Measurements from ENCODE around the gene FGF6. TPM values are rescaled to one million over a fixed set of nuclear protein-coding genes. Genes with fewer than 3 reads are reported as not detected.

Gene FGF6
- total and polyA plus RNA-seq, 10 of the 15 experiments (the other 5 are each of a cell fraction or from before 2014, with no cell fraction given): not detected

DNA sequence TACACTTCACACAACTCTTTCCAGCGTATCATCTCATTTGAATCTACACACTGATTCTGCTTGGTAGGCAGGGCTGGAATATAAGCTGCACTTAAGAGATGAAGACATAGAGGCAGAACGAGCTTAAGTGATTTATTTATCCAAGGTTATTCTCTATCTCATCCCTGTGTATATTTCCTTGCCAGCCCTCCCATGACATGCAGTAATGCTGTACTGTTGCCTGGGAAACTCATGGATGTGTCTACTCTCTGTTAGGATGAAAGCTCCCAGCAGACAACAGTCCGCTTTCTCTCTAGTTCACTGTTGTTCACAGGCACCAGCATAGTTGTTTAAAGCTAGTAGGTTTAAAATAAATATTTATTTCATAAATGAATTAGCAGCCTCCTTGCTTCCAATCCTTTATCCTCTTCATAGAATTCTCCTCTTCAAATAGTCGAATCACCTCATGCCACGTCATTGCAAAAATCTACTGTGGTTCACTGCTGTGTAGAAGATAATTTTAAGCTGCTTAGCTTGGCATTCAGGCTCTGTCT is 25.4 kb downstream of the FGF6 start:
- Histone ChIP-seq H3K27ac (ENCODE audit: control insufficient read depth, insufficient read depth) (no peak overlapping the region), H3K79me2 (ENCODE audit: control insufficient read depth, insufficient read depth, low read length) (no peaks in the 10 kb centered on the region), H4K20me1 (ENCODE audit: control insufficient read depth, insufficient read depth) (no peaks in the 10 kb centered on the region), H2AFZ (ENCODE audit: control insufficient read depth, low read depth, low read length) (no peak overlapping the region), H3K4me1 (ENCODE audit: control insufficient read depth, insufficient read depth, low read length) (no peaks in the 10 kb centered on the region), H3K4me2 (ENCODE audit: control insufficient read depth, insufficient read depth) (no peak overlapping the region), H3K27me3 (replicated peaks in 1 of 2; ENCODE audit: control insufficient read depth in 2 of 2, insufficient read depth in 2 of 2, low read length in 1 of 2) (peaks cover 0 to 4% of the 10 kb centered on the region in 2 experiments; a peak in 3 of 4 replicates), H3K4me3 (no peak overlapping the region), H3K9me3 (replicated peaks; ENCODE audit: control insufficient read depth, insufficient read depth, low read length) (no peaks in the 10 kb centered on the region), H3K36me3 (ENCODE audit: control insufficient read depth in 2 of 2, insufficient read depth in 2 of 2, low read length in 1 of 2) (no peaks in the 10 kb centered on the region), H3K9ac (ENCODE audit: control insufficient read depth, insufficient read depth, low read length) (no peak overlapping the region)
- ChIA-PET POLR2A (no interaction called here), CTCF (interaction anchor here (0.6 to 3.5 kb wide), 26 partner anchors 10 to 1959 kb away, joined by 3 to 28 read pairs (median 4); no protein-coding TSS in a partner anchor), RAD21 (ENCODE audit: unreplicated experiment) (interaction anchor here (0.8 to 1.4 kb wide), 4 partner anchors 14 to 535 kb away, joined by 3 to 6 read pairs (median 4); no protein-coding TSS in a partner anchor), SMC1A (ENCODE audit: uncharacterized antibody, unreplicated experiment) (interaction anchor here (1.0 to 1.9 kb wide), 9 partner anchors 19 to 537 kb away, joined by 3 to 5 read pairs (median 3); a partner anchor contains a TSS)
- ATAC-seq (no peak), DNase-seq (ENCODE audit: low read depth, low spot score) (no peak), FAIRE-seq (no peak)
- no TSS peak for BruUV-seq (replicated peaks)
- 74% methylated on average over 5 of the region's 5 CpGs for WGBS (ENCODE audit: insufficient coverage, insufficient replicate concordance, low lambda C conversion rate, missing lambda C conversion rate)
- intact Hi-C loops (cut with micrococcal nuclease; ENCODE audit: unreplicated experiment) (loop anchor here (5.0 kb wide), 1 partner anchor 533 kb away; no protein-coding TSS in a partner anchor), in situ Hi-C loops (cut with MboI) (no loop called here)
- no peak for TF ChIP-seq SP1 (IDR thresholded peaks at IDR 0.05; ENCODE audit: low read depth, low read length)
- TF ChIP-seq, protein P1, sequence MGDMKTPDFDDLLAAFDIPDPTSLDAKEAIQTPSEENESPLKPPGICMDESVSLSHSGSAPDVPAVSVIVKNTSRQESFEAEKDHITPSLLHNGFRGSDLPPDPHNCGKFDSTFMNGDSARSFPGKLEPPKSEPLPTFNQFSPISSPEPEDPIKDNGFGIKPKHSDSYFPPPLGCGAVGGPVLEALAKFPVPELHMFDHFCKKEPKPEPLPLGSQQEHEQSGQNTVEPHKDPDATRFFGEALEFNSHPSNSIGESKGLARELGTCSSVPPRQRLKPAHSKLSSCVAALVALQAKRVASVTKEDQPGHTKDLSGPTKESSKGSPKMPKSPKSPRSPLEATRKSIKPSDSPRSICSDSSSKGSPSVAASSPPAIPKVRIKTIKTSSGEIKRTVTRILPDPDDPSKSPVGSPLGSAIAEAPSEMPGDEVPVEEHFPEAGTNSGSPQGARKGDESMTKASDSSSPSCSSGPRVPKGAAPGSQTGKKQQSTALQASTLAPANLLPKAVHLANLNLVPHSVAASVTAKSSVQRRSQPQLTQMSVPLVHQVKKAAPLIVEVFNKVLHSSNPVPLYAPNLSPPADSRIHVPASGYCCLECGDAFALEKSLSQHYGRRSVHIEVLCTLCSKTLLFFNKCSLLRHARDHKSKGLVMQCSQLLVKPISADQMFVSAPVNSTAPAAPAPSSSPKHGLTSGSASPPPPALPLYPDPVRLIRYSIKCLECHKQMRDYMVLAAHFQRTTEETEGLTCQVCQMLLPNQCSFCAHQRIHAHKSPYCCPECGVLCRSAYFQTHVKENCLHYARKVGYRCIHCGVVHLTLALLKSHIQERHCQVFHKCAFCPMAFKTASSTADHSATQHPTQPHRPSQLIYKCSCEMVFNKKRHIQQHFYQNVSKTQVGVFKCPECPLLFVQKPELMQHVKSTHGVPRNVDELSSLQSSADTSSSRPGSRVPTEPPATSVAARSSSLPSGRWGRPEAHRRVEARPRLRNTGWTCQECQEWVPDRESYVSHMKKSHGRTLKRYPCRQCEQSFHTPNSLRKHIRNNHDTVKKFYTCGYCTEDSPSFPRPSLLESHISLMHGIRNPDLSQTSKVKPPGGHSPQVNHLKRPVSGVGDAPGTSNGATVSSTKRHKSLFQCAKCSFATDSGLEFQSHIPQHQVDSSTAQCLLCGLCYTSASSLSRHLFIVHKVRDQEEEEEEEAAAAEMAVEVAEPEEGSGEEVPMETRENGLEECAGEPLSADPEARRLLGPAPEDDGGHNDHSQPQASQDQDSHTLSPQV (IDR thresholded peaks at IDR 0.05): no peak
- no peak for TF ChIP-seq CBFB (IDR thresholded peaks at IDR 0.05; ENCODE audit: low read depth)
- TF ChIP-seq TARDBP (IDR thresholded peaks at IDR 0.05; ENCODE audit: borderline replicate concordance): no peak
- TF ChIP-seq FOS (IDR thresholded peaks at IDR 0.05; ENCODE audit: borderline replicate concordance, extremely low read depth, insufficient read length): no peak
- no peak for TF ChIP-seq BCL11A (IDR thresholded peaks at IDR 0.05; ENCODE audit: low read depth, low read length)
- TF ChIP-seq POLR2AphosphoS2 (IDR thresholded peaks at IDR 0.05; ENCODE audit: low read depth, low read length): no peak
- TF ChIP-seq CBX5 (IDR thresholded peaks at IDR 0.05; ENCODE audit: low read depth): no peak
- TF ChIP-seq, protein P2, sequence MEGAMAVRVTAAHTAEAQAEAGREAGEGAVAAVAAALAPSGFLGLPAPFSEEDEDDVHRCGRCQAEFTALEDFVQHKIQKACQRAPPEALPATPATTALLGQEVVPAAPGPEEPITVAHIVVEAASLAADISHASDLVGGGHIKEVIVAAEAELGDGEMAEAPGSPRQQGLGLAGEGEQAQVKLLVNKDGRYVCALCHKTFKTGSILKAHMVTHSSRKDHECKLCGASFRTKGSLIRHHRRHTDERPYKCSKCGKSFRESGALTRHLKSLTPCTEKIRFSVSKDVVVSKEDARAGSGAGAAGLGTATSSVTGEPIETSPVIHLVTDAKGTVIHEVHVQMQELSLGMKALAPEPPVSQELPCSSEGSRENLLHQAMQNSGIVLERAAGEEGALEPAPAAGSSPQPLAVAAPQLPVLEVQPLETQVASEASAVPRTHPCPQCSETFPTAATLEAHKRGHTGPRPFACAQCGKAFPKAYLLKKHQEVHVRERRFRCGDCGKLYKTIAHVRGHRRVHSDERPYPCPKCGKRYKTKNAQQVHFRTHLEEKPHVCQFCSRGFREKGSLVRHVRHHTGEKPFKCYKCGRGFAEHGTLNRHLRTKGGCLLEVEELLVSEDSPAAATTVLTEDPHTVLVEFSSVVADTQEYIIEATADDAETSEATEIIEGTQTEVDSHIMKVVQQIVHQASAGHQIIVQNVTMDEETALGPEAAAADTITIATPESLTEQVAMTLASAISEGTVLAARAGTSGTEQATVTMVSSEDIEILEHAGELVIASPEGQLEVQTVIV (IDR thresholded peaks at IDR 0.05; ENCODE audit: borderline replicate concordance, partially characterized antibody): no peak
- TF ChIP-seq MTA3 (IDR thresholded peaks at IDR 0.05; ENCODE audit: borderline replicate concordance, low read length): no peak
- TF ChIP-seq, protein P3, sequence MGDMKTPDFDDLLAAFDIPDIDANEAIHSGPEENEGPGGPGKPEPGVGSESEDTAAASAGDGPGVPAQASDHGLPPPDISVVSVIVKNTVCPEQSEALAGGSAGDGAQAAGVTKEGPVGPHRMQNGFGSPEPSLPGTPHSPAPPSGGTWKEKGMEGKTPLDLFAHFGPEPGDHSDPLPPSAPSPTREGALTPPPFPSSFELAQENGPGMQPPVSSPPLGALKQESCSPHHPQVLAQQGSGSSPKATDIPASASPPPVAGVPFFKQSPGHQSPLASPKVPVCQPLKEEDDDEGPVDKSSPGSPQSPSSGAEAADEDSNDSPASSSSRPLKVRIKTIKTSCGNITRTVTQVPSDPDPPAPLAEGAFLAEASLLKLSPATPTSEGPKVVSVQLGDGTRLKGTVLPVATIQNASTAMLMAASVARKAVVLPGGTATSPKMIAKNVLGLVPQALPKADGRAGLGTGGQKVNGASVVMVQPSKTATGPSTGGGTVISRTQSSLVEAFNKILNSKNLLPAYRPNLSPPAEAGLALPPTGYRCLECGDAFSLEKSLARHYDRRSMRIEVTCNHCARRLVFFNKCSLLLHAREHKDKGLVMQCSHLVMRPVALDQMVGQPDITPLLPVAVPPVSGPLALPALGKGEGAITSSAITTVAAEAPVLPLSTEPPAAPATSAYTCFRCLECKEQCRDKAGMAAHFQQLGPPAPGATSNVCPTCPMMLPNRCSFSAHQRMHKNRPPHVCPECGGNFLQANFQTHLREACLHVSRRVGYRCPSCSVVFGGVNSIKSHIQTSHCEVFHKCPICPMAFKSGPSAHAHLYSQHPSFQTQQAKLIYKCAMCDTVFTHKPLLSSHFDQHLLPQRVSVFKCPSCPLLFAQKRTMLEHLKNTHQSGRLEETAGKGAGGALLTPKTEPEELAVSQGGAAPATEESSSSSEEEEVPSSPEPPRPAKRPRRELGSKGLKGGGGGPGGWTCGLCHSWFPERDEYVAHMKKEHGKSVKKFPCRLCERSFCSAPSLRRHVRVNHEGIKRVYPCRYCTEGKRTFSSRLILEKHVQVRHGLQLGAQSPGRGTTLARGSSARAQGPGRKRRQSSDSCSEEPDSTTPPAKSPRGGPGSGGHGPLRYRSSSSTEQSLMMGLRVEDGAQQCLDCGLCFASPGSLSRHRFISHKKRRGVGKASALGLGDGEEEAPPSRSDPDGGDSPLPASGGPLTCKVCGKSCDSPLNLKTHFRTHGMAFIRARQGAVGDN (IDR thresholded peaks at IDR 0.05): no peak
- no peak for TF ChIP-seq ETV6 (conservative IDR thresholded peaks at IDR 0.05 in 1 of 2, IDR thresholded peaks at IDR 0.05 in 1 of 2; ENCODE audit: borderline replicate concordance in 1 of 2, low read depth in 1 of 2)
- no peak for TF ChIP-seq SPI1 (IDR thresholded peaks at IDR 0.05; ENCODE audit: borderline replicate concordance, insufficient read depth, low read depth, low read length)

Measured in GM12878 (cell line).